H1 (cell line): ENCODE results near the gene ANO6. TPM values are rescaled to one million over a fixed set of nuclear protein-coding genes. Genes with fewer than 3 reads are reported as not detected.

Source experiments
- BCL11A ChIP-seq, 2 experiments: IDR thresholded peaks; one replicate each; pipeline ENCODE4 v1.6.1; 2011; ENCODE audit warnings: low read depth in 2 of 2, low read length in 2 of 2, mild to moderate bottlenecking in 2 of 2
- CHD1 ChIP-seq: IDR thresholded peaks from 2 replicates; pipeline ENCODE4 v1.6.1; 2012; ENCODE audit warnings: low read depth, low read length, improper control_type of control experiment
- GABPA ChIP-seq: IDR thresholded peaks from 2 replicates; pipeline ENCODE4 v1.6.1; 2011; ENCODE audit warnings: mild to moderate bottlenecking, low read length, moderate library complexity, borderline replicate concordance; ENCODE audit not compliant: insufficient read depth
- RAD21 ChIP-seq, 2 experiments: IDR thresholded peaks in 1 of 2; conservative IDR thresholded peaks in 1 of 2; 2 replicates each; pipeline ENCODE4 v1.6.1; 2011; ENCODE audit warnings: low read depth in 2 of 2, low read length in 2 of 2, improper control_type of control experiment in 1 of 2, inconsistent platforms in 1 of 2, mild to moderate bottlenecking in 1 of 2, moderate library complexity in 1 of 2
- SIN3A ChIP-seq, 2 experiments: IDR thresholded peaks in 1 of 2; conservative IDR thresholded peaks in 1 of 2; 2 replicates each; pipeline ENCODE4 v1.6.1; 2011 to 2012; ENCODE audit warnings: low read length in 2 of 2, improper control_type of control experiment in 1 of 2, low read depth in 1 of 2, mild to moderate bottlenecking in 1 of 2
- TAF1 ChIP-seq: IDR thresholded peaks from 2 replicates; pipeline ENCODE4 v1.6.1; 2011; ENCODE audit warnings: mild to moderate bottlenecking, low read depth, low read length
- TAF7 ChIP-seq: optimal IDR thresholded peaks from 2 replicates; pipeline ENCODE3; 2011; ENCODE audit warnings: low read depth, mild to moderate bottlenecking, inconsistent platforms, low read length, moderate library complexity, borderline replicate concordance
- TEAD4 ChIP-seq: IDR thresholded peaks from 2 replicates; pipeline ENCODE4 v1.6.1; 2012; ENCODE audit warnings: low read depth, low read length, inconsistent platforms, mixed read lengths
- polyA plus RNA-seq, 7 experiments: library from polyadenylated mRNA; depleted of rRNA in 3 of 7; stranded (reverse) in 5 of 7; unstranded in 2 of 7; fragments of >200 nt in 5 of 7; fragments of 200-250 nt in 2 of 7; gene quantifications; 1 replicate in 5 of 7; 2 replicates in 1 of 7; 4 replicates in 1 of 7; pipeline versions ENCODE4 v1.2.1 to v1.2.3, GENCODE V29; 2011 to 2013; ENCODE audit warnings: missing spikeins in 2 of 7, mixed read lengths in 2 of 7
- total RNA-seq: library from RNA; stranded (reverse); fragmentation: NEBNext Ultra II Directional; extraction: Animal tissue kit (Norgen Biotek cat#: 25700); gene quantifications from 2 replicates; pipeline ENCODE4 v1.2.1, GENCODE V29; 2021
- TF ChIP-seq, protein P1 (sequence below): fragments of 300-600 bp; sonication (generic); IDR thresholded peaks from 2 replicates; pipeline ENCODE4 v1.7.1; 2012; ENCODE audit warnings: low read length, moderate library complexity, mild to moderate bottlenecking, inconsistent platforms; ENCODE audit not compliant: insufficient replicate concordance

ANO6 gene
- total and polyA plus RNA-seq, 2 of the 8 experiments (the other 6 are each of a cell fraction or from before 2014, with no cell fraction given) = 15.1 to 39.7 TPM

DNA sequence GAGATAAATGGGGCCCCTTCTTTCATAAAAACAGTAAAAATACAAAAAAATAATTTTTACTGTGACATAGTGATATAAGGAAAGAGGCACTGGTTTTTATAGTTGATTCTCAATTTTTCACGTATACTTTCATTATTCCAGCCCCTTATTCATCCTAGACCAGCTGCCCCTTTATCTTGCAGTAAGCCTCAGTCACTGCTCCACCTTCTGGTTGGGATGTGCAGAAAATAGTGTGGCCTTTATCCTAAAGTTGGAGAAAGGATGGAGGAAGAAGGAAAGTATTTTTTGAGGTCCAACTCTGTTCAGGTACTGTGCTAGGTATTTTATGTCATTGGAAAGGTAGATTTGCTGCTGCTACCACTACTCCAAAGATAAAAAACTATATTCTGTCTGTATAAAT is 172.7 kb downstream of the ANO6 start (continued):
- TF ChIP-seq, protein P1, sequence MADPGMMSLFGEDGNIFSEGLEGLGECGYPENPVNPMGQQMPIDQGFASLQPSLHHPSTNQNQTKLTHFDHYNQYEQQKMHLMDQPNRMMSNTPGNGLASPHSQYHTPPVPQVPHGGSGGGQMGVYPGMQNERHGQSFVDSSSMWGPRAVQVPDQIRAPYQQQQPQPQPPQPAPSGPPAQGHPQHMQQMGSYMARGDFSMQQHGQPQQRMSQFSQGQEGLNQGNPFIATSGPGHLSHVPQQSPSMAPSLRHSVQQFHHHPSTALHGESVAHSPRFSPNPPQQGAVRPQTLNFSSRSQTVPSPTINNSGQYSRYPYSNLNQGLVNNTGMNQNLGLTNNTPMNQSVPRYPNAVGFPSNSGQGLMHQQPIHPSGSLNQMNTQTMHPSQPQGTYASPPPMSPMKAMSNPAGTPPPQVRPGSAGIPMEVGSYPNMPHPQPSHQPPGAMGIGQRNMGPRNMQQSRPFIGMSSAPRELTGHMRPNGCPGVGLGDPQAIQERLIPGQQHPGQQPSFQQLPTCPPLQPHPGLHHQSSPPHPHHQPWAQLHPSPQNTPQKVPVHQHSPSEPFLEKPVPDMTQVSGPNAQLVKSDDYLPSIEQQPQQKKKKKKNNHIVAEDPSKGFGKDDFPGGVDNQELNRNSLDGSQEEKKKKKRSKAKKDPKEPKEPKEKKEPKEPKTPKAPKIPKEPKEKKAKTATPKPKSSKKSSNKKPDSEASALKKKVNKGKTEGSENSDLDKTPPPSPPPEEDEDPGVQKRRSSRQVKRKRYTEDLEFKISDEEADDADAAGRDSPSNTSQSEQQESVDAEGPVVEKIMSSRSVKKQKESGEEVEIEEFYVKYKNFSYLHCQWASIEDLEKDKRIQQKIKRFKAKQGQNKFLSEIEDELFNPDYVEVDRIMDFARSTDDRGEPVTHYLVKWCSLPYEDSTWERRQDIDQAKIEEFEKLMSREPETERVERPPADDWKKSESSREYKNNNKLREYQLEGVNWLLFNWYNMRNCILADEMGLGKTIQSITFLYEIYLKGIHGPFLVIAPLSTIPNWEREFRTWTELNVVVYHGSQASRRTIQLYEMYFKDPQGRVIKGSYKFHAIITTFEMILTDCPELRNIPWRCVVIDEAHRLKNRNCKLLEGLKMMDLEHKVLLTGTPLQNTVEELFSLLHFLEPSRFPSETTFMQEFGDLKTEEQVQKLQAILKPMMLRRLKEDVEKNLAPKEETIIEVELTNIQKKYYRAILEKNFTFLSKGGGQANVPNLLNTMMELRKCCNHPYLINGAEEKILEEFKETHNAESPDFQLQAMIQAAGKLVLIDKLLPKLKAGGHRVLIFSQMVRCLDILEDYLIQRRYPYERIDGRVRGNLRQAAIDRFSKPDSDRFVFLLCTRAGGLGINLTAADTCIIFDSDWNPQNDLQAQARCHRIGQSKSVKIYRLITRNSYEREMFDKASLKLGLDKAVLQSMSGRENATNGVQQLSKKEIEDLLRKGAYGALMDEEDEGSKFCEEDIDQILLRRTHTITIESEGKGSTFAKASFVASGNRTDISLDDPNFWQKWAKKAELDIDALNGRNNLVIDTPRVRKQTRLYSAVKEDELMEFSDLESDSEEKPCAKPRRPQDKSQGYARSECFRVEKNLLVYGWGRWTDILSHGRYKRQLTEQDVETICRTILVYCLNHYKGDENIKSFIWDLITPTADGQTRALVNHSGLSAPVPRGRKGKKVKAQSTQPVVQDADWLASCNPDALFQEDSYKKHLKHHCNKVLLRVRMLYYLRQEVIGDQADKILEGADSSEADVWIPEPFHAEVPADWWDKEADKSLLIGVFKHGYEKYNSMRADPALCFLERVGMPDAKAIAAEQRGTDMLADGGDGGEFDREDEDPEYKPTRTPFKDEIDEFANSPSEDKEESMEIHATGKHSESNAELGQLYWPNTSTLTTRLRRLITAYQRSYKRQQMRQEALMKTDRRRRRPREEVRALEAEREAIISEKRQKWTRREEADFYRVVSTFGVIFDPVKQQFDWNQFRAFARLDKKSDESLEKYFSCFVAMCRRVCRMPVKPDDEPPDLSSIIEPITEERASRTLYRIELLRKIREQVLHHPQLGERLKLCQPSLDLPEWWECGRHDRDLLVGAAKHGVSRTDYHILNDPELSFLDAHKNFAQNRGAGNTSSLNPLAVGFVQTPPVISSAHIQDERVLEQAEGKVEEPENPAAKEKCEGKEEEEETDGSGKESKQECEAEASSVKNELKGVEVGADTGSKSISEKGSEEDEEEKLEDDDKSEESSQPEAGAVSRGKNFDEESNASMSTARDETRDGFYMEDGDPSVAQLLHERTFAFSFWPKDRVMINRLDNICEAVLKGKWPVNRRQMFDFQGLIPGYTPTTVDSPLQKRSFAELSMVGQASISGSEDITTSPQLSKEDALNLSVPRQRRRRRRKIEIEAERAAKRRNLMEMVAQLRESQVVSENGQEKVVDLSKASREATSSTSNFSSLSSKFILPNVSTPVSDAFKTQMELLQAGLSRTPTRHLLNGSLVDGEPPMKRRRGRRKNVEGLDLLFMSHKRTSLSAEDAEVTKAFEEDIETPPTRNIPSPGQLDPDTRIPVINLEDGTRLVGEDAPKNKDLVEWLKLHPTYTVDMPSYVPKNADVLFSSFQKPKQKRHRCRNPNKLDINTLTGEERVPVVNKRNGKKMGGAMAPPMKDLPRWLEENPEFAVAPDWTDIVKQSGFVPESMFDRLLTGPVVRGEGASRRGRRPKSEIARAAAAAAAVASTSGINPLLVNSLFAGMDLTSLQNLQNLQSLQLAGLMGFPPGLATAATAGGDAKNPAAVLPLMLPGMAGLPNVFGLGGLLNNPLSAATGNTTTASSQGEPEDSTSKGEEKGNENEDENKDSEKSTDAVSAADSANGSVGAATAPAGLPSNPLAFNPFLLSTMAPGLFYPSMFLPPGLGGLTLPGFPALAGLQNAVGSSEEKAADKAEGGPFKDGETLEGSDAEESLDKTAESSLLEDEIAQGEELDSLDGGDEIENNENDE = no peak
- TF ChIP-seq CHD1 (no peak), BCL11A (IDR thresholded peaks at IDR 0.05; ENCODE audit: low read depth in 2 of 2, low read length in 2 of 2) (no peak), GABPA (no peak), TEAD4 (peak; percentile 22; the same call in 1 of the 2 replicates), SIN3A (conservative IDR thresholded peaks at IDR 0.05 in 1 of 2, IDR thresholded peaks at IDR 0.05 in 1 of 2; ENCODE audit: low read depth in 1 of 2, low read length in 2 of 2) (no peak), TAF7 (no peak), RAD21 (IDR thresholded peaks at IDR 0.05 in 1 of 2, conservative IDR thresholded peaks at IDR 0.05 in 1 of 2; ENCODE audit: low read depth in 2 of 2, low read length in 2 of 2) (peak; percentile 67 to 72), TAF1 (no peak)
